Right lobe of liver (tissue), 5 donors: ENCODE measurements around the gene PAK1. TPM values are rescaled to one million over a fixed set of nuclear protein-coding genes. Genes with fewer than 3 reads are reported as not detected.

Experiments
- total RNA-seq, 6 experiments: library from RNA; depleted of rRNA in 2 of 6; stranded (reverse); fragments of >200 nt in 2 of 6; fragmentation: NEBNext Ultra II Directional in 3 of 6; extraction: Animal tissue kit (Norgen Biotek cat#: 25700) in 3 of 6; gene quantifications; one replicate each; pipeline versions ENCODE4 v1.1.0 to v1.2.4, GENCODE V29; 2016 to 2023
- donor health status: DM: no; HTN: no; CAD: no.
- donor health status: DM: no; HTN: no; CAD: no.
- donor health status: DM: no; HTN: yes; CAD: no.
- donor health status: DM: no; HTN: yes; CAD: no.

PAK1 gene
- total RNA-seq, 6 experiments from 2014 or later, result 7.3 to 14.5 (median 9.3) TPM

Other genes with a start within 250 kb of the PAK1 start
- under 1 TPM in 4 of 6 experiments, not detected in 2; 0.29 to 0.53 (median 0.44) TPM for gene GDPD4, start 172.4 kb downstream of the PAK1 start, total RNA-seq
- gene AQP11, start 115.9 kb upstream of the PAK1 start, total RNA-seq, result 10 to 100 TPM in 1 of 6 experiments, 1 to 10 TPM in 5; 3.9 to 11.9 (median 6.5) TPM
- 10 to 100 TPM; 41.2 to 86.8 (median 64.1) TPM for gene CLNS1A, start 163.7 kb upstream of the PAK1 start, total RNA-seq